Activated naive CD8-positive, alpha-beta T cell treated with anti-CD3 and anti-CD28 coated beads, Interleukin-2, amount 50 U/mL, for 24 hours (primary cell): ENCODE data around the gene RPS6KC1.
"Not testable (repeated sequence)": the region's sequence is repeated elsewhere in the genome, so short reads cannot be mapped to it uniquely, and the experiment has no call there.

Source experiments
- ATAC-seq: fragments of 150-1000 bp; cut with Tn5 transposase; one replicate; pipeline ENCODE4 v1.10.0; 2021
- DNase-seq: peaks from one replicate; pipeline ENCODE4 v3.0.0; 2021
- H3K27ac Mint-ChIP-seq: one replicate; pipeline ENCODE4 v1.8.0; 2021; ENCODE audit warnings: mild to moderate bottlenecking, mixed read lengths
- H3K27me3 Mint-ChIP-seq: one replicate; pipeline ENCODE4 v1.8.0; 2021; ENCODE audit warnings: mixed read lengths
- H3K36me3 Mint-ChIP-seq: one replicate; pipeline ENCODE4 v1.8.0; 2021; ENCODE audit warnings: low read depth, mixed read lengths
- H3K4me1 Mint-ChIP-seq: one replicate; pipeline ENCODE4 v1.8.0; 2021; ENCODE audit warnings: mixed read lengths
- H3K4me3 Mint-ChIP-seq: one replicate; pipeline ENCODE4 v1.8.0; 2021; ENCODE audit warnings: mild to moderate bottlenecking, moderate library complexity, mixed read lengths
- H3K9me3 Mint-ChIP-seq: one replicate; pipeline ENCODE4 v1.8.0; 2021; ENCODE audit warnings: mixed read lengths

The RPS6KC1 gene, protein sequence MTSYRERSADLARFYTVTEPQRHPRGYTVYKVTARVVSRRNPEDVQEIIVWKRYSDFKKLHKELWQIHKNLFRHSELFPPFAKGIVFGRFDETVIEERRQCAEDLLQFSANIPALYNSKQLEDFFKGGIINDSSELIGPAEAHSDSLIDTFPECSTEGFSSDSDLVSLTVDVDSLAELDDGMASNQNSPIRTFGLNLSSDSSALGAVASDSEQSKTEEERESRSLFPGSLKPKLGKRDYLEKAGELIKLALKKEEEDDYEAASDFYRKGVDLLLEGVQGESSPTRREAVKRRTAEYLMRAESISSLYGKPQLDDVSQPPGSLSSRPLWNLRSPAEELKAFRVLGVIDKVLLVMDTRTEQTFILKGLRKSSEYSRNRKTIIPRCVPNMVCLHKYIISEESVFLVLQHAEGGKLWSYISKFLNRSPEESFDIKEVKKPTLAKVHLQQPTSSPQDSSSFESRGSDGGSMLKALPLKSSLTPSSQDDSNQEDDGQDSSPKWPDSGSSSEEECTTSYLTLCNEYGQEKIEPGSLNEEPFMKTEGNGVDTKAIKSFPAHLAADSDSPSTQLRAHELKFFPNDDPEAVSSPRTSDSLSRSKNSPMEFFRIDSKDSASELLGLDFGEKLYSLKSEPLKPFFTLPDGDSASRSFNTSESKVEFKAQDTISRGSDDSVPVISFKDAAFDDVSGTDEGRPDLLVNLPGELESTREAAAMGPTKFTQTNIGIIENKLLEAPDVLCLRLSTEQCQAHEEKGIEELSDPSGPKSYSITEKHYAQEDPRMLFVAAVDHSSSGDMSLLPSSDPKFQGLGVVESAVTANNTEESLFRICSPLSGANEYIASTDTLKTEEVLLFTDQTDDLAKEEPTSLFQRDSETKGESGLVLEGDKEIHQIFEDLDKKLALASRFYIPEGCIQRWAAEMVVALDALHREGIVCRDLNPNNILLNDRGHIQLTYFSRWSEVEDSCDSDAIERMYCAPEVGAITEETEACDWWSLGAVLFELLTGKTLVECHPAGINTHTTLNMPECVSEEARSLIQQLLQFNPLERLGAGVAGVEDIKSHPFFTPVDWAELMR

DNA sequence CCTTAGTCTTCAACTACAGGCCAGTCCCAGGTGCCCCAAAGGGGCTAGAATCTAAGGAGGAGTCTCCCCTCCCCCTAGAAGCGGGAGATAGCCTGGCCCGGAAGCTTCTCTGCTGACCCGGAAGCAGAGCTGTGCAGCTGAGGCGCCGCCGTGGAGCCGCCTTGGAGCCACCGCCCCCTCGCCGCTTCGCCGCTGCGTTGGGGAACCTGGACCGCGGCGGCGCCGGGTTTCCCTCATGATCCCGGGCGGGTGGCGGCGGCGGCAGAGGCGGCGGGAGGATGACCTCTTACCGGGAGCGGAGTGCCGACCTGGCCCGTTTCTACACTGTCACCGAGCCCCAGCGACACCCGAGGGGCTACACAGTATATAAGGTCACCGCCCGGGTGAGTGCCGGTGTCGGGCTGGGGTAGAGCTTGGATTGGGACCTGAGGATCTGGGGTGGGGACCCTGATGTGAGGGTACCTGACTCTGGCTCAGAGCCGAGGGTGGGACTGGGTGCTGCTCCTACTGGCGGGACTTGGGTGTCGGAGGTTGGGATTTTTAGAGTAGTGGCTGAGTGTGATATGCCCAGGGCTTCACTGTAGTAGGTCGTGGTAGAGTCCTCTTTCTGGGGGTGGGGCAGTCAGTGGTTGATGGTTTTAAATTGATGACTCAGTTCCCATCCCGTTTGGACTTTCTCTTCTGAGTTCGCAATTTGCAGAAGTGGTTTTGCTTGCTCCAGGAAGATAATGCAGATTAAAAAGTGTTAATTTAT lies at the start of gene RPS6KC1:
TSS of gene RPS6KC1 (plus strand) at position 115 of the 754 bp plus-strand sequence. CDS start at position 279, 164 bp downstream.
- H3K4me1 Mint-ChIP-seq: peaks cover 29% of the 10 kb centered on the region
- H3K27me3 Mint-ChIP-seq: peaks cover 22% of the 10 kb centered on the region
- peak within 1 kb of the TSS; percentile 99 for H3K4me3 Mint-ChIP-seq
- peak within 1 kb of the TSS; percentile 90 for H3K27ac Mint-ChIP-seq
- peaks cover 5% of the 10 kb centered on the region for H3K36me3 Mint-ChIP-seq
- H3K9me3 Mint-ChIP-seq: peaks cover 7% of the 10 kb centered on the region
- peak; percentile 85 for DNase-seq
- peak; percentile 98 for ATAC-seq

DNA sequence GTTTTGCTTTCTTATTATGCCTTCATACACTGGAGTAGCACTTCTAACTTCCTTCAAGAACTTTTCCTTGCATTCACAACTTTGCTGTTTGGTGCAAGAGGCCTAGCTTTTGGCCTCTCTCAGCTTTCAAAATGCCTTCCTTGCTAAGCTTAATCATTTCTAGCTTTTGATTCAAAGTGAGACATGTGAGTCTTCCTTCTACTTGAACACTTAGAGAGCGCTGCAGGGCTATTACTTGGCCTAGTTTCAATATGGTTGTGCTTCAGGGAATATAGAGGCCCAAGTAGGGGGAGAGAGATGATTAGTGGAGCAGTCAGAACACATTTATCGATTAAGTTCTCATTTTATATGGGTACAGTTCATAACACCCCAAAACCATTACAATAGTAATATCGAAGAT lies 47.8 kb upstream of the RPS6KC1 start:
- H3K4me3 Mint-ChIP-seq: no peak overlapping the region
- peaks cover 36% of the 10 kb centered on the region for H3K36me3 Mint-ChIP-seq
- H3K27me3 Mint-ChIP-seq: no peaks in the 10 kb centered on the region
- H3K4me1 Mint-ChIP-seq: peaks cover 5% of the 10 kb centered on the region
- DNase-seq (no peak), ATAC-seq (peak; percentile 33)
- H3K27ac Mint-ChIP-seq: peak overlapping the region; percentile 35
- no peaks in the 10 kb centered on the region for H3K9me3 Mint-ChIP-seq

DNA sequence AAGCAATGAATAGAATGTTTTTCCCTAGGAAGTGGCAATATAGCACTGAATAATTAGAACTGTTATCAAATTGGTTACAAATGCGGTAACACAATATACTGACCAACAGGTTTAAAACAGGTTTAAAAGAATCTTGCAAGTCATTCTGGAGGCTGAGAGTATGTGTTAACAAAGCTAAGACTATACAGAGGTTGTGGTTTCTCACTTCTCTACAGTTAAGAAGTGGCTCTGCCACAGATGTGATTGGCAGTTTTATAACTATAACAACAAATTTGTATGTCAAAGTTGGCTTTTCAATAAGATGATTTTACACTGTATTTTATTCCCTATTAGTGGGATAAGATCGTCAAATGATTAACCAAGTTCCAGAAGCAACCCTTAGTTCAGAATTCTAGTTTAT lies 42.5 kb upstream of the RPS6KC1 start:
- no peaks in the 10 kb centered on the region for H3K9me3 Mint-ChIP-seq
- H3K27ac Mint-ChIP-seq: no peak overlapping the region
- DNase-seq: no peak
- no peaks in the 10 kb centered on the region for H3K27me3 Mint-ChIP-seq
- H3K4me3 Mint-ChIP-seq: no peak overlapping the region
- H3K36me3 Mint-ChIP-seq: peaks cover 39% of the 10 kb centered on the region
- peaks cover 28% of the 10 kb centered on the region for H3K4me1 Mint-ChIP-seq
- no peak for ATAC-seq

DNA sequence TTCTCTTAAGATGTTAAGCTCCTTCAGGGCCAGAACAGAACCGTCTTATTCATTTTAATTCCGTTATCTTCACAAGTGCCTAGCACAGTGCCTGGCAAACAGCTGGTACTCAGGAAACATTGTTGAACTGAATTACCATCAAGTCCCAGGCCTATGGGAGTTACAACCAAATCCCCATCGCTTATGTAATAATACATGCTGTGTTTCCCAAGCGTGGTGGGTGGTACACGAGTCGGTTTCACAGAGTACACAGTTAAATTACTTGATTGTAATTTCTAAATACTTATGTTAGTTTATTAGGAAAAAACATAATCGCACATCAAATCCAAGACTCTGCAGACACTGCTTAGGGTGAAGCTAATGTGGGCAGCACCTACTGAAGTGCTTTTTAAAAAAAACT lies 36.4 kb upstream of the RPS6KC1 start:
- Mint-ChIP-seq H3K36me3 (peaks cover 15% of the 10 kb centered on the region), H3K4me1 (peaks cover 30% of the 10 kb centered on the region), H3K4me3 (peak overlapping the region; percentile 95), H3K27ac (peak overlapping the region; percentile 97), H3K27me3 (no peaks in the 10 kb centered on the region), H3K9me3 (no peaks in the 10 kb centered on the region)
- no peak for DNase-seq
- ATAC-seq: no peak

DNA sequence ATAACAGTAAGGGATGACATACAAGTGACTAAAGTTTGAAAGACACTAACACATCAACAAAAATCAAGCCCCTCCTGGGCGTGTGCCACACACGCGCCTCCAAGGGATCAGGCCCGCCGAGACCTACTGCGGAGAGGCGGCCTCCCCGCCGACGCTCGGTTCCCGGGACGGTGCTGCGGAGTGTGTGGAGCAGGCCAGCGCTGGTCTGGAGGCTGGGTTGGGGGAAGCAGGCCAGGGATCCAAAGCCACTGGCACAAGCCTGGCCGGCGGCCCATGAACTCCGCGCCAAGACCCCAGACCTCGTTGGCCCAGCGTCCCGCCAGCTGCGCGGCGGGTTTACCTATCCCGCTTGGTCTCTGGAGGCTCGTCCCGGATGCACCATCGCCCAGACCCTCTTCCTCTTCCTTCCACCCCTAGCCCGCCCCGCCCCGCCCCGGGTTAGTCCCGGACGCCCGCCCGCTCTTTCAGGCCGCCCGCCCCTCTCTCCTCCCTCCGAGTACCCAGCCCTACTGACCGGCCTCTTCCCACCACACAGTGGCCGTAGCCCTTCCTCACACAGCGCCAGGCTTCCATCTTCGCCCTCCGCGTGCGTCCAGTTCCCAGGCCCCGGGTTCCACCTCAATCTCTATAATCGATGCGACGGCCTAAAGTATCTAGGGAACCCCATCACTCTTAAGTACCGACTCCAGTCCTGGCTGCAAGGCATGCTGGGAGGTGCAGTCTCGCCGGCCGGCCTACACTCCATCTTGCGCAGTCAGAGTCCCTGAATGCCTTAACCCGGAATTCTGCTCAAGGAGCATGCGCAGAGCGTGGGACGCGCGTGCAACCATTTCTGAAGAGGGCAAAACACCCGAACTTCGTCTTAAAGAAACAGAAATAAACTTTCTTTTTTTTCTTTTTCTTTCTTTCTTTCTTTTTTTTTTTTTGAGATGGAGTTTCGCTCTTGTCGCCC lies 35.7 kb upstream of the RPS6KC1 start, which contains the start of gene ANGEL2:
TSS of gene ANGEL2 (minus strand) at position 769 of the 952 bp plus-strand sequence. CDS start at position 573, 196 bp downstream.
- peaks cover 15% of the 10 kb centered on the region for H3K36me3 Mint-ChIP-seq
- no peaks in the 10 kb centered on the region for H3K27me3 Mint-ChIP-seq
- no peaks in the 10 kb centered on the region for H3K9me3 Mint-ChIP-seq
- ATAC-seq: peak; percentile 97
- H3K27ac Mint-ChIP-seq: peak within 1 kb of the TSS; percentile 97
- H3K4me3 Mint-ChIP-seq: peak within 1 kb of the TSS; percentile 95
- peaks cover 30% of the 10 kb centered on the region for H3K4me1 Mint-ChIP-seq
- DNase-seq: peak; percentile 93

DNA sequence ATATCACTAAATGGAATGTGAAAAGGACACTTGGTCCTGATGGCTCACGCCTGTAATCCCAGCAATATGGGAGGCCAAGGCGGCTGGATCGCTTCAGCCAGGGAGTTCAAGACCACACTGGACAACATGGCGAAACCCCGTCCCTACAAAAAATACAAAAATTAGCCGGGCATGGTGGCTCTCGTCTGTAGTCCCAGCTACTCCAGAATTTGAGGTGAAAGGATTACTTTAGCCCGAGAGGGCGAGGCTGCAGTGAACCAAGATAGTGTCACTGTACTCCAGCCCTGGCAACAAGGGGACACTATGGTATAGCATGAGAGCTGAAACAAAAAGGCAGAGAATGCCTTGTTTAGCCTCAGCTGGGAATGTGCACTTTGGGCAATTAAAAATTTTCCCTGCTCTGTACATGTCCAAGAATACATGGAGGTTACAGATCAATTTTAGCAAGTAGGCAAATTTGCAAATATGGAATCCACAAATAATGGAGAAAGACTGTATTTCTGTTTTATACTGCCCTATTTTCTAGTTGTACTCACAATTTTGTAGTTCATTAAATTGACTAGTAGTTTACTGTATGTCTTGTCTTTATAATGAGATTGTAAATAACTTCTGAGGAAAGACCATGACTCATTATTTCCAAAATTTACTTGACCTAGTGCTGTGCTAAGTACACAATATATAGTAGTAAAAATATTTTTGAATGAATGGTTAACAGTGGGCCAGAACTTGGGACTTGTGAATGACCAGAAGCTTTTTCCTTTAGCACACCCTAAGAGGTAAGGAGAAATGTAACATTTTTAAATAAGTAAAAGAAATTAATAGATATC lies 33.4 kb upstream of the RPS6KC1 start:
- Mint-ChIP-seq H3K4me3 (no peak overlapping the region), H3K9me3 (no peaks in the 10 kb centered on the region), H3K36me3 (peaks cover 2% of the 10 kb centered on the region), H3K27me3 (no peaks in the 10 kb centered on the region), H3K27ac (no peak overlapping the region), H3K4me1 (peaks cover 18% of the 10 kb centered on the region)
- no peak for ATAC-seq
- DNase-seq: no peak

DNA sequence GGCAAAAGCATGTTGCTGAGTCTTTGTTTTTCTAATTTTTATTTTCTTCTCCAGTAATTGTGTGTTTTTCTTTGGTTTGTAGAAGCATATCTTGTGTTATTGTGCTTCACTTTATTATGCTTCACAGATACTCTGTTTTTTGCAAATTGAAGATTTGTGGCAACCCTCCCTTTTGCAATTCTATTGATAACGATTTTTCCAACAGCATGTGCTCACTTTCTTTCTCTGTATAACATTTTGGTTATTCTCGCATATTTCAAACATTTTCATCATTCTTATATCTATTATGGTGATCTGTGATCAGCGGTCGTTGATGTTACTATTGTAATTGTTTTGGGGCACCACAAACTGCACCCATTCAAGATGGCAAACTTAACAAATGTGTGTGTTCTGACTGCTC lies 31.6 kb upstream of the RPS6KC1 start:
- Mint-ChIP-seq H3K27ac (no peak overlapping the region), H3K4me1 (peaks cover 3% of the 10 kb centered on the region), H3K9me3 (no peaks in the 10 kb centered on the region), H3K36me3 (no peaks in the 10 kb centered on the region), H3K4me3 (no peak overlapping the region), H3K27me3 (no peaks in the 10 kb centered on the region)
- no peak for ATAC-seq
- DNase-seq: no peak

DNA sequence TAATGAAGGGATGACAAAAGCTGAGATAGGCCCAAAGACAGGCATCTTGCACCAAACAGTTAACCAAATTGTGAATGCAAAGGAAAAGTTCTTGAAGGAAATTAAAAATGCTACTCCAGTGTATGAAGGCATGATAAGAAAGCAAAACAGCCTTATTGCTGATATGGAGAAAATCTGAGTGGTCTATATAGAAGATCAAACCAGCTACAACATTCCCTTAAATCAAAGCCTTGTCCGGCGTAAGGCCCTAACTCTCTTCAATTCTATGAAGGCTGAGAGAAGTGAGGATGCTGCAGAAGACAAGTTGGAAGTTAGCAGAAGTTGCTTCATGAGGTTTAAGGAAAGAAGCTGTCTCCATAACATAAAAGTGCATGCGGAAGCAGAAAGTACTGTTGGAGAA lies 31.0 kb upstream of the RPS6KC1 start:
- H3K27ac Mint-ChIP-seq: no peak overlapping the region
- no peak for ATAC-seq
- H3K27me3 Mint-ChIP-seq: no peaks in the 10 kb centered on the region
- no peaks in the 10 kb centered on the region for H3K9me3 Mint-ChIP-seq
- H3K4me3 Mint-ChIP-seq: no peak overlapping the region
- no peaks in the 10 kb centered on the region for H3K36me3 Mint-ChIP-seq
- H3K4me1 Mint-ChIP-seq: no peaks in the 10 kb centered on the region
- DNase-seq: no peak

DNA sequence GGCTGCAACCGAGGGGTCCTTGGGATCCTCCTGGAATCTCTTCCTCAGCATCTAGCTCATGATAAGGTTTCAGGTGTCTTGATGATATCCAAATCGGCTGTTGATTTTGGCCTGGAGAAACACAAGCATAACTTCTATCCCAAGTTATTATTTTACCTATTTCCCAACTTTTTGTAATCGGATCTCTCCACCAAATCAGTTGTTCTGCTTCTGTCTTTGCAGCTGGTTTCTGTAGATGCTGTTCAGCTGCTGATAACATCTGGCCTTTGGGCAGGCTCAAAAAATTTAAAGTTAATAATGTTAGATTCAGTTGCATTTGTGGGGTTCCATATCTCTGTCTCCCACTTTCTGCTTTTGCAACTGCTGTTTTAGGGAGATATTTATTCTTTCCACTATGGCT lies 24.0 kb upstream of the RPS6KC1 start:
- H3K9me3 Mint-ChIP-seq, H3K4me3 Mint-ChIP-seq, H3K4me1 Mint-ChIP-seq, ATAC-seq, H3K36me3 Mint-ChIP-seq, DNase-seq, H3K27ac Mint-ChIP-seq: not testable (repeated sequence)
- peaks cover 32% of the 10 kb centered on the region for H3K27me3 Mint-ChIP-seq

DNA sequence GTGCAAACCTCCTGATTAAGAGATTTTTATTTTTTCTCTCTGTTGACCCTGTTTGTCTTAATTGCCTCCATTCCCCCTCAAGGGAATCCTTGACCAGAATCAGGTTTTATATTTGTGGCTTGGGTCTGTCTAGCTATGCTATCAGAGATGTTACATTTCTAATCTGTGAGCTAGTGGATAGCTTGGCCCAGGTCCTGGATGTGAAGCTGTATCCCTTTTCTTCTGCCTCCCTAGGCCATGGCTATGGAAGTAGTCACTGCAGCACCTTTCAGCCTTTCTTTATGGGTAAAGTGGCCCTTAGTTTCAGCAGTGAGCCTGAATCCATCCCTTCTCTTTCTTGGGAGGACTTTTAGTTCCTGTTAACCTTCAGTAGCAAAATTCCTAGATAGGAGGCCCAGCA lies 18.4 kb upstream of the RPS6KC1 start:
- Mint-ChIP-seq H3K9me3 (no peaks in the 10 kb centered on the region), H3K4me1 (no peaks in the 10 kb centered on the region), H3K27me3 (peaks cover 33% of the 10 kb centered on the region), H3K36me3 (no peaks in the 10 kb centered on the region), H3K27ac (no peak overlapping the region), H3K4me3 (no peak overlapping the region)
- ATAC-seq: no peak
- no peak for DNase-seq

DNA sequence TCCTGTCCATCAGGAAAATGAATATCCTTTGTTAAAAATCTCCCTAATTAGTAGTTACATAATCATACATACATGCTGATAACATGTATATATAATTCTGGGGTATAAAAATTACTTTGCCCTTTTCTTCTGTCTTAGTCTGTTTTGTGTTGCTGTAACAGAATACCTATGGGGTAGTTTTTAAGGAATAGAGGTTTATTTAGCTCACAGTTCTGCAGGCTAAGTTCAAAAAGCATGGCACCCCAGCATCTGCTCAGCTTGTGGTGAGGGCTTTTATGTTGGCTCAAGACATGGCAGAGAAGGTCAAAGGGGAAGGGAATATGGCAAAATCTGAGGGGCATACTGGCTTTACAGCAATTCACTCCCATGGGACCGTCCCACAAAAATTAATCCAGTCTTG lies 16.3 kb upstream of the RPS6KC1 start:
- ATAC-seq (no peak), DNase-seq (no peak)
- no peak overlapping the region for H3K4me3 Mint-ChIP-seq
- H3K27ac Mint-ChIP-seq: no peak overlapping the region
- peaks cover 33% of the 10 kb centered on the region for H3K27me3 Mint-ChIP-seq
- no peaks in the 10 kb centered on the region for H3K36me3 Mint-ChIP-seq
- no peaks in the 10 kb centered on the region for H3K9me3 Mint-ChIP-seq
- no peaks in the 10 kb centered on the region for H3K4me1 Mint-ChIP-seq

DNA sequence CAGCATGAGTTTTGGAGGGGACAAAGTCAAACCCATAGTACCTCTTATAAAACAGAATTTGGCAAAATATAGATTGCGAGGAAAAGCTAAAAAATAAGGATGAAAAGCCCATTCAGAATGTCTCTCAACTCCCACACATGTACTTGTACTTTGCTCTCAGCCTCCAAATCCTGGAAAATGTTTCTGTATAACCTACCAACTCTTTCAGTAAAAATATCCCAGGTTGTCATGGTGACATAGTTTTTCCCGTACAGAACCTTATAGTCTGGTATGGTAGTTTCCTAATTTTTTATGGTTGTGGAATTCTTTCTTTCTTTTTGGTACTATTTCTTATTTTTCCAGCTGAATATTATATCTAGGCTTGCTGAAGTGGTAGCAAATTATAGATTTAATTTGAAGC lies 15.5 kb upstream of the RPS6KC1 start:
- no peaks in the 10 kb centered on the region for H3K4me1 Mint-ChIP-seq
- H3K27ac Mint-ChIP-seq: no peak overlapping the region
- H3K36me3 Mint-ChIP-seq: no peaks in the 10 kb centered on the region
- no peak overlapping the region for H3K4me3 Mint-ChIP-seq
- DNase-seq (no peak), ATAC-seq (no peak)
- H3K27me3 Mint-ChIP-seq: peaks cover 27% of the 10 kb centered on the region
- H3K9me3 Mint-ChIP-seq: no peaks in the 10 kb centered on the region
